H9 (cell line): Measurements from ENCODE around the gene OSCAR. TPM values are rescaled to one million over a fixed set of nuclear protein-coding genes. Genes with fewer than 3 reads are reported as not detected.

Source experiments
- DNase-seq: peaks from one replicate; pipeline ENCODE4 v3.0.0-alpha.2; 2017
- H2AFZ ChIP-seq: one replicate; pipeline ENCODE4 v1.6.1; 2013; ENCODE audit warnings: mild to moderate bottlenecking, low read length, control low read depth, moderate library complexity
- H2AK5ac ChIP-seq: 2 replicates; pipeline ENCODE4 v1.6.1; 2013; ENCODE audit warnings: low read length, control low read depth, mixed read lengths; ENCODE audit not compliant: insufficient read length
- H2BK120ac ChIP-seq: one replicate; pipeline ENCODE4 v1.6.1; 2013; ENCODE audit warnings: low read depth, mild to moderate bottlenecking, low read length, control low read depth, inconsistent platforms; ENCODE audit not compliant: poor library complexity, severe bottlenecking
- H2BK12ac ChIP-seq: 2 replicates; pipeline ENCODE4 v1.6.1; 2013; ENCODE audit warnings: low read length, control low read depth, mixed read lengths, low read depth; ENCODE audit not compliant: insufficient read length
- H2BK15ac ChIP-seq: 2 replicates; pipeline ENCODE4 v1.6.1; 2013; ENCODE audit warnings: low read depth, low read length, control low read depth
- H2BK20ac ChIP-seq: one replicate; pipeline ENCODE4 v1.6.1; 2013; ENCODE audit warnings: low read depth, mild to moderate bottlenecking, low read length, control low read depth, inconsistent platforms; ENCODE audit not compliant: poor library complexity, severe bottlenecking
- H2BK5ac ChIP-seq: 2 replicates; pipeline ENCODE4 v1.6.1; 2013; ENCODE audit warnings: low read length, control low read depth, mixed read lengths; ENCODE audit not compliant: insufficient read length
- H3K14ac ChIP-seq: 2 replicates; pipeline ENCODE4 v1.6.1; 2013; ENCODE audit warnings: low read length, control low read depth; ENCODE audit not compliant: insufficient read depth
- H3K18ac ChIP-seq: 2 replicates; pipeline ENCODE4 v1.6.1; 2013; ENCODE audit warnings: low read depth, mild to moderate bottlenecking, mixed read lengths, low read length, control low read depth; ENCODE audit not compliant: insufficient read length
- H3K23ac ChIP-seq: 2 replicates; pipeline ENCODE4 v1.6.1; 2013; ENCODE audit warnings: low read length, control low read depth, mixed read lengths, low read depth; ENCODE audit not compliant: insufficient read length
- H3K23me2 ChIP-seq: 2 replicates; pipeline ENCODE4 v1.6.1; 2013; ENCODE audit warnings: low read depth, mild to moderate bottlenecking, mixed read lengths, low read length, control low read depth; ENCODE audit not compliant: insufficient read length, poor library complexity, severe bottlenecking
- H3K27ac ChIP-seq: 2 replicates; pipeline ENCODE4 v1.5.1; 2013; ENCODE audit warnings: low read length, control low read depth, mixed read lengths, low read depth; ENCODE audit not compliant: insufficient read length
- H3K27me3 ChIP-seq: 2 replicates; pipeline ENCODE4 v1.6.1; 2013; ENCODE audit warnings: low read length, control low read depth, inconsistent platforms; ENCODE audit not compliant: insufficient read depth
- H3K4ac ChIP-seq: 2 replicates; pipeline ENCODE4 v1.6.1; 2013; ENCODE audit warnings: low read depth, mild to moderate bottlenecking, control low read depth, inconsistent platforms, low read length, moderate library complexity
- H3K4me1 ChIP-seq: 2 replicates; pipeline ENCODE4 v1.6.1; 2013; ENCODE audit warnings: low read length, control low read depth, inconsistent platforms; ENCODE audit not compliant: insufficient read depth
- H3K4me2 ChIP-seq: 2 replicates; pipeline ENCODE4 v1.6.1; 2013; ENCODE audit warnings: low read length, control low read depth, mixed read lengths; ENCODE audit not compliant: insufficient read length, insufficient read depth
- H3K56ac ChIP-seq: 2 replicates; pipeline ENCODE4 v1.6.1; 2013; ENCODE audit warnings: low read depth, mild to moderate bottlenecking, mixed read lengths, low read length, control low read depth; ENCODE audit not compliant: insufficient read length
- H3K79me1 ChIP-seq: 2 replicates; pipeline ENCODE4 v1.6.1; 2013; ENCODE audit warnings: low read depth, mild to moderate bottlenecking, moderate library complexity, low read length, control low read depth, inconsistent platforms; ENCODE audit not compliant: insufficient read depth, poor library complexity, severe bottlenecking
- H3K79me2 ChIP-seq: 2 replicates; pipeline ENCODE4 v1.6.1; 2013; ENCODE audit warnings: low read length, control low read depth, inconsistent platforms; ENCODE audit not compliant: insufficient read depth
- H3K9ac ChIP-seq: 2 replicates; pipeline ENCODE4 v1.6.1; 2013; ENCODE audit warnings: low read length, control low read depth, mixed read lengths; ENCODE audit not compliant: insufficient read length; ENCODE audit errors: extremely low read depth
- H3K9me3 ChIP-seq: one replicate; pipeline ENCODE4 v1.6.1; 2013; ENCODE audit warnings: low read depth, low read length, inconsistent platforms; ENCODE audit not compliant: control insufficient read depth
- H3T11ph ChIP-seq: one replicate; pipeline ENCODE4 v1.6.1; 2013; ENCODE audit warnings: mild to moderate bottlenecking, low read length, control low read depth, inconsistent platforms
- H4K20me1 ChIP-seq: one replicate; pipeline ENCODE4 v1.6.1; 2013; ENCODE audit not compliant: control insufficient read depth, insufficient read length, insufficient read depth
- H4K5ac ChIP-seq: 2 replicates; pipeline ENCODE4 v1.6.1; 2013; ENCODE audit warnings: low read depth, mild to moderate bottlenecking, mixed read lengths, low read length, control low read depth; ENCODE audit not compliant: insufficient read length
- H4K8ac ChIP-seq: replicated peaks from 2 replicates; pipeline ENCODE4 v1.6.1; 2013; ENCODE audit warnings: low read length, control low read depth, mixed read lengths, low read depth; ENCODE audit not compliant: insufficient read length
- H4K91ac ChIP-seq: 2 replicates; pipeline ENCODE4 v1.6.1; 2013; ENCODE audit warnings: low read depth, mild to moderate bottlenecking, moderate library complexity, mixed read lengths, low read length, control low read depth; ENCODE audit not compliant: insufficient read length
- H3K27ac Mint-ChIP-seq, 3 experiments: 2 replicates in 2 of 3; 3 replicates in 1 of 3; pipeline ENCODE4 v1.8.0; 2020 to 2021; ENCODE audit warnings: mixed read lengths in 3 of 3, mild to moderate bottlenecking in 1 of 3, moderate library complexity in 1 of 3
- H3K27me3 Mint-ChIP-seq: 2 replicates; pipeline ENCODE4 v1.8.0; 2021; ENCODE audit warnings: low read depth, mild to moderate bottlenecking, moderate library complexity, mixed read lengths
- H3K36me3 Mint-ChIP-seq, 3 experiments: 2 replicates in 2 of 3; 3 replicates in 1 of 3; pipeline ENCODE4 v1.8.0; 2020 to 2021; ENCODE audit warnings: low read depth in 3 of 3, mixed read lengths in 3 of 3; ENCODE audit not compliant: insufficient read depth in 1 of 3
- H3K4me1 Mint-ChIP-seq, 2 experiments: 2 replicates each; pipeline ENCODE4 v1.8.0; 2020; ENCODE audit warnings: mixed read lengths in 2 of 2
- H3K4me3 Mint-ChIP-seq, 2 experiments: 2 replicates in 1 of 2; 3 replicates in 1 of 2; pipeline ENCODE4 v1.8.0; 2020 to 2021; ENCODE audit warnings: mild to moderate bottlenecking in 2 of 2, mixed read lengths in 2 of 2, moderate library complexity in 1 of 2
- H3K9me3 Mint-ChIP-seq, 2 experiments: 2 replicates in 1 of 2; 3 replicates in 1 of 2; pipeline ENCODE4 v1.8.0; 2020; ENCODE audit warnings: mild to moderate bottlenecking in 2 of 2, mixed read lengths in 2 of 2, moderate library complexity in 1 of 2
- CTCF ChIP-seq: fragments of 200-600 bp; sonication (generic); conservative IDR thresholded peaks from 3 replicates; pipeline ENCODE4 v1.8.0; 2021; ENCODE audit warnings: antibody characterized with exemption, mild to moderate bottlenecking
- WGBS: extraction: QIAGEN DNeasy Blood & Tissue Kit; methylation state at CpG from one replicate; pipeline ENCODE4 v1.1.7; 2013; ENCODE audit warnings: missing lambda C conversion rate, low lambda C conversion rate, mixed read lengths; ENCODE audit not compliant: insufficient read length; ENCODE audit errors: extremely low coverage; 5-methylcytosine and 5-hydroxymethylcytosine counted together
- total RNA-seq: library from RNA; stranded (reverse); gene quantifications from 2 replicates; pipeline ENCODE4 v1.2.1, GENCODE V29; 2021

Gene OSCAR
- total RNA-seq, 1 experiment from 2014 or later, result 0.24 TPM

DNA sequence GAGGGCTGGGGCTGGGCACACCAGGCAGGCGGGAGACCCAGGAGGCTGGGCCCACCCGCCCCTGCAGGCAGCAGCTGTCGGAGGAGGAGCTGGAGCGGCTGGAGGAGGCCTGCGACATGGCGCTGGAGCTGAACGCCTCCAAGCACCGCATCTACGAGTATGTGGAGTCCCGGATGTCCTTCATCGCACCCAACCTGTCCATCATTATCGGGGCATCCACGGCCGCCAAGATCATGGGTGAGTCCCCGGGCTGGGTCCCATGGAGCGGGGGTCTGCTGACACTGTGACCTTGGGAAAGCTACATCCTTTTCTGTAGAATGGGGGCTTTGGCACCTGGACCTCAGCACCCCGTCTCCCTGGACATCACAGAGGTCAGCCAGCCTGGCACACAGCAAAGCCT lies 23.1 kb upstream of the OSCAR start:
- no peak overlapping the region for H2AFZ ChIP-seq
- H3K14ac ChIP-seq, result no peak overlapping the region
- H4K91ac ChIP-seq, result no peak overlapping the region
- H3K9me3 ChIP-seq, result no peaks in the 10 kb centered on the region
- H3K18ac ChIP-seq, result no peak overlapping the region
- no peaks in the 10 kb centered on the region for H3K27me3 Mint-ChIP-seq
- H2BK120ac ChIP-seq, result no peak overlapping the region
- H3T11ph ChIP-seq, result no peak overlapping the region
- no peak overlapping the region for H3K27ac Mint-ChIP-seq
- no peaks in the 10 kb centered on the region for H3K4me1 ChIP-seq
- no peak overlapping the region for H2BK15ac ChIP-seq
- no peak overlapping the region for H3K23ac ChIP-seq
- WGBS, result no CpG with 5 or more reads among the region's 17 CpGs
- H4K8ac ChIP-seq, result no peak overlapping the region
- no peak for TF ChIP-seq CTCF
- H3K79me1 ChIP-seq, result no peaks in the 10 kb centered on the region
- no peaks in the 10 kb centered on the region for H4K20me1 ChIP-seq
- H3K36me3 Mint-ChIP-seq, result peaks cover 40 to 82% (median 78%) of the 10 kb centered on the region in 3 experiments
- H3K9ac ChIP-seq, result no peak overlapping the region
- no peak overlapping the region for H2BK5ac ChIP-seq
- no peak overlapping the region for H2BK12ac ChIP-seq
- H2BK20ac ChIP-seq, result no peak overlapping the region
- no peak overlapping the region for H4K5ac ChIP-seq
- H3K56ac ChIP-seq, result no peak overlapping the region
- no peaks in the 10 kb centered on the region for H3K27me3 ChIP-seq
- H3K27ac ChIP-seq, result no peak overlapping the region
- H3K4ac ChIP-seq, result no peak overlapping the region
- no peaks in the 10 kb centered on the region for H3K23me2 ChIP-seq
- H3K9me3 Mint-ChIP-seq, result no peaks in the 10 kb centered on the region
- H3K4me3 Mint-ChIP-seq, result no peak overlapping the region
- H3K4me2 ChIP-seq, result no peak overlapping the region
- H2AK5ac ChIP-seq, result no peak overlapping the region
- no peaks in the 10 kb centered on the region; the same call in 1 of the 2 replicates for H3K79me2 ChIP-seq
- no peak for DNase-seq
- no peaks in the 10 kb centered on the region for H3K4me1 Mint-ChIP-seq
